OCI-LY3 (cell line): ENCODE measurements around the gene SENP3.

ENCODE experiments used
- H2AFZ ChIP-seq: fragments of 200-600, 300-600 bp; shearing (Covaris generic); 2 replicates; pipeline ENCODE4 v1.6.0; 2014; ENCODE audit warnings: antibody characterized with exemption, low read depth, low read length
- H3K27ac ChIP-seq: fragments of 200-600, 300-600 bp; sonication (generic); 2 replicates; pipeline ENCODE4 v1.5.1; 2014; ENCODE audit warnings: mild to moderate bottlenecking, low read length, moderate library complexity, mixed read lengths
- H3K27me3 ChIP-seq: fragments of 200-600, 300-600 bp; sonication (generic); 2 replicates; pipeline ENCODE4 v1.6.1; 2014; ENCODE audit warnings: low read depth, low read length, mixed read lengths
- H3K36me3 ChIP-seq: fragments of 200-600, 300-600 bp; sonication (generic); replicated peaks from 2 replicates; pipeline ENCODE3; 2014; ENCODE audit warnings: low read depth, low read length, mixed read lengths
- H3K4me1 ChIP-seq: fragments of 300-600, 200-600 bp; sonication (generic); 2 replicates; pipeline ENCODE4 v1.6.1; 2014; ENCODE audit warnings: low read length, mixed read lengths
- H3K4me2 ChIP-seq: fragments of 200-600, 300-600 bp; sonication (generic); 2 replicates; pipeline ENCODE4 v1.6.1; 2014; ENCODE audit warnings: low read length, mixed read lengths
- H3K4me3 ChIP-seq: fragments of 300-600, 200-600 bp; sonication (generic); 2 replicates; pipeline ENCODE4 v1.5.1; 2014; ENCODE audit warnings: antibody characterized with exemption, mild to moderate bottlenecking, low read length, moderate library complexity
- H3K79me2 ChIP-seq: fragments of 300-600, 200-600 bp; shearing (Covaris generic); 2 replicates; pipeline ENCODE4 v1.6.1; 2014; ENCODE audit warnings: mild to moderate bottlenecking, low read length, mixed read lengths
- H3K9ac ChIP-seq: fragments of 300-600, 200-600 bp; shearing (Covaris generic); 2 replicates; pipeline ENCODE4 v1.6.0; 2014; ENCODE audit warnings: mild to moderate bottlenecking, low read length, moderate library complexity
- H3K9me3 ChIP-seq: fragments of 200-600, 300-600 bp; shearing (Covaris generic); 2 replicates; pipeline ENCODE4 v1.6.1; 2014; ENCODE audit warnings: low read length, mixed read lengths; ENCODE audit not compliant: insufficient read depth
- H4K20me1 ChIP-seq: fragments of 200-600, 300-600 bp; sonication (generic); 2 replicates; pipeline ENCODE4 v1.6.1; 2016; ENCODE audit warnings: low read length, mixed read lengths; ENCODE audit not compliant: insufficient read depth
- EZH2phosphoT487 ChIP-seq: fragments of 200-600 bp; shearing (Covaris generic); IDR thresholded peaks from 2 replicates; pipeline ENCODE4 v1.6.1; 2018; ENCODE audit warnings: antibody characterized with exemption, mixed run types, low read depth
- TF ChIP-seq, protein P1 (sequence below): fragments of 200-600, 300-600 bp; sonication (generic); IDR thresholded peaks from 2 replicates; pipeline ENCODE4 v1.5.1; 2014; ENCODE audit warnings: antibody characterized with exemption, low read length, low read depth

Gene SENP3

DNA sequence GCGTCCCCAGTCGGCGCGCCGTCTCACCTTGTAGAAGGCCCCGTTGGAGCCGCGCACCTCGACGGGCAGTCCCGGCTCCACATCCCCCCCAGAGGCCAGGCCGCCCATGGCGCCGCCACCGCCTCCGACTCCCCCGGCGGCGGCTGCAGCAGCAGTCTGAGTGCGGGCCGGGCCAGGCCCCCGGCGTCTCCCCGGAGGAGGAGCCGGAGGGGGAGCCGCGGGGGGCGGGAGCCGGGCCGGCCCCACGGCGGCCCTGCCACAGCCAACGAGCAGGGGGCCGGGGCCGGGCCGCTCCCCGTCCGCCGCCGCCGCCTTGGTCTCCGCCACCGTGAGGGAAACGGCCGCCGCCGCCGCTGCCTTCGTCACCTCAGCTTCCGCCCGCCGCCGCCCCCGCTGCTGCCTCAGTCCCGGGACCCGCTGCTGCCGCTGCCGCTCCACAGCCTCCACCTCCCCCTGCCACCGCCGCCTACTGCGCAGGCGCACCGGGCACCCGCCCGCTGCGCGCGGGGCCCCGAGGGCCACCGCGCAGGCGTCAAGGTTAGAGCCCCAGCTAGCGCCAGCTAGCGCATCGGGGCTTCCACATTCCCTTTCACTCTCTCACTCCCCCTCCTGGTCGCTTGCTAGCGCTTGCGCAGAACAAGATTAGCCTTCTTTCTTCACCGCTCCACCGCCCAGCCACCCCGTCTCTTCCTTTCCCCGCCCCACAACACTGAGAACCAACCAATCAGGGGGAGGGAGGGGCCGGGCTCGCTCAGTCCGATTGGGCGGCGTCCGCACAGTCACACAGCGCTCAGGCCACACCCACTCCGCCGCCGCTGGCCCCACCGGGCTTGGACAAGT, 52.9 kb downstream of the SENP3 start, which contains the start of gene FXR2:
Gene FXR2 (minus strand): TSS at position 473 of the 840 bp plus-strand sequence. CDS start 365 bp downstream, at position 108.
- peaks cover 35% of the 10 kb centered on the region for H3K79me2 ChIP-seq
- no peaks in the 10 kb centered on the region for H3K36me3 ChIP-seq
- no peaks in the 10 kb centered on the region for H3K9me3 ChIP-seq
- H2AFZ ChIP-seq: peak within 1 kb of the TSS; percentile 76; the same call in 1 of the 2 replicates
- H4K20me1 ChIP-seq: peaks cover 6% of the 10 kb centered on the region; the same call in 1 of the 2 replicates
- H3K27me3 ChIP-seq: no peaks in the 10 kb centered on the region
- peak within 1 kb of the TSS; percentile 80 for H3K9ac ChIP-seq
- H3K4me2 ChIP-seq: peak within 1 kb of the TSS; percentile 97
- peak within 1 kb of the TSS; percentile 92 for H3K4me3 ChIP-seq
- H3K4me1 ChIP-seq: peaks cover 11% of the 10 kb centered on the region
- no peak for TF ChIP-seq EZH2phosphoT487
- TF ChIP-seq, protein P1, sequence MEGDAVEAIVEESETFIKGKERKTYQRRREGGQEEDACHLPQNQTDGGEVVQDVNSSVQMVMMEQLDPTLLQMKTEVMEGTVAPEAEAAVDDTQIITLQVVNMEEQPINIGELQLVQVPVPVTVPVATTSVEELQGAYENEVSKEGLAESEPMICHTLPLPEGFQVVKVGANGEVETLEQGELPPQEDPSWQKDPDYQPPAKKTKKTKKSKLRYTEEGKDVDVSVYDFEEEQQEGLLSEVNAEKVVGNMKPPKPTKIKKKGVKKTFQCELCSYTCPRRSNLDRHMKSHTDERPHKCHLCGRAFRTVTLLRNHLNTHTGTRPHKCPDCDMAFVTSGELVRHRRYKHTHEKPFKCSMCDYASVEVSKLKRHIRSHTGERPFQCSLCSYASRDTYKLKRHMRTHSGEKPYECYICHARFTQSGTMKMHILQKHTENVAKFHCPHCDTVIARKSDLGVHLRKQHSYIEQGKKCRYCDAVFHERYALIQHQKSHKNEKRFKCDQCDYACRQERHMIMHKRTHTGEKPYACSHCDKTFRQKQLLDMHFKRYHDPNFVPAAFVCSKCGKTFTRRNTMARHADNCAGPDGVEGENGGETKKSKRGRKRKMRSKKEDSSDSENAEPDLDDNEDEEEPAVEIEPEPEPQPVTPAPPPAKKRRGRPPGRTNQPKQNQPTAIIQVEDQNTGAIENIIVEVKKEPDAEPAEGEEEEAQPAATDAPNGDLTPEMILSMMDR: peak; percentile 42
- H3K27ac ChIP-seq: peak within 1 kb of the TSS; percentile 53

DNA sequence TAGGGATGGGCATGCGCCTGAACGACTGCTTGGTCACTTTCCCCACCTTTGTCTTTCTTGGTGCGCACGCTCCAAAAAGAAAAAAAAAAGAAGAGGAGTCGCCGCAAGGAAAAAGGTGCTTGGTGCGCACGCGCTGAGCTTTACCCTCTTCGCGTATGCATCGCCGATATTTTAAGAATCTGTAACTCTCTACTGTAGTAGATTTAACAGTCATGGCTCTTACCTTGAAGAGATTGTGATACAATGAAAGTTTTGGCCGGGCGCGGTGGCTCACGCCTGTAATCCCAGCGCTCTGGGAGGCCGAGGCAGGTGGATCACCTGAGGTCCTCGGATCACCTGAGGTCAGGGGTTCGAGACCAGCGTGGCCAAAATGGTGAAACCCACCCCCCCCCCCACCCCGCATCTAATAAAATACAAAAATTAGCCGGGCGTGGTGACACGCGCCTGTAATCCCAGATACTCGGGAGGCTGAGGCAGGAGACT, 53.6 kb downstream of the SENP3 start:
- peak overlapping the region; percentile 59 for H3K9ac ChIP-seq
- no peaks in the 10 kb centered on the region for H3K36me3 ChIP-seq
- H3K27me3 ChIP-seq: no peaks in the 10 kb centered on the region
- TF ChIP-seq EZH2phosphoT487: no peak
- TF ChIP-seq, protein P1: no peak
- H3K4me1 ChIP-seq: peaks cover 11% of the 10 kb centered on the region
- peak overlapping the region; percentile 53 for H3K27ac ChIP-seq
- no peaks in the 10 kb centered on the region for H3K9me3 ChIP-seq
- H4K20me1 ChIP-seq: peaks cover 6% of the 10 kb centered on the region; the same call in 1 of the 2 replicates
- peaks cover 35% of the 10 kb centered on the region for H3K79me2 ChIP-seq
- H3K4me3 ChIP-seq: peak overlapping the region; percentile 86
- peak overlapping the region; percentile 76; the same call in 1 of the 2 replicates for H2AFZ ChIP-seq
- peak overlapping the region; percentile 58 for H3K4me2 ChIP-seq

DNA sequence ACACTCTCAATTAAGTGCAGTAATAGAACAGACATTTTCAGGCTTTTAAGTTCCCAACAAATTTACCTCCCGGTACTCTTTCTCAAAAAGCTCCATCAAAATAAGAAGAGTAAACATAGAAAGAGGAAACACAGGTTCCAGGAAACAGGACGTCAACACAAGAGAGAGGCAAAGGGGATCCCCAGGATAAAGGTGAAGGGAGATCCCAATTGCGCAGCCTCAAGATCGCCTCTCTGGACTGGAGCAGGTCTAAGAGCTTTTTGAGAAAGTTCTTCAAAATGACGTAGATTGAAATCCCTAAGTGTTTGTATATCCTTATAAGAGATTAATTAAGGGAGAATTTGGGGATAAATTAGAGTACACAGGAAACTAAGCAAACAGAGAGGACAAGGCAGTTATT, 56.9 kb downstream of the SENP3 start:
- no peak overlapping the region for H2AFZ ChIP-seq
- no peaks in the 10 kb centered on the region for H3K9me3 ChIP-seq
- peaks cover 3% of the 10 kb centered on the region; the same call in 1 of the 2 replicates for H3K4me1 ChIP-seq
- H3K27me3 ChIP-seq: no peaks in the 10 kb centered on the region
- H3K4me3 ChIP-seq: no peak overlapping the region
- no peak for TF ChIP-seq EZH2phosphoT487
- TF ChIP-seq, protein P1: no peak
- H3K27ac ChIP-seq: no peak overlapping the region
- no peak overlapping the region for H3K4me2 ChIP-seq
- H3K36me3 ChIP-seq: no peaks in the 10 kb centered on the region
- no peaks in the 10 kb centered on the region for H4K20me1 ChIP-seq
- H3K79me2 ChIP-seq: peaks cover 8% of the 10 kb centered on the region
- no peak overlapping the region for H3K9ac ChIP-seq

DNA sequence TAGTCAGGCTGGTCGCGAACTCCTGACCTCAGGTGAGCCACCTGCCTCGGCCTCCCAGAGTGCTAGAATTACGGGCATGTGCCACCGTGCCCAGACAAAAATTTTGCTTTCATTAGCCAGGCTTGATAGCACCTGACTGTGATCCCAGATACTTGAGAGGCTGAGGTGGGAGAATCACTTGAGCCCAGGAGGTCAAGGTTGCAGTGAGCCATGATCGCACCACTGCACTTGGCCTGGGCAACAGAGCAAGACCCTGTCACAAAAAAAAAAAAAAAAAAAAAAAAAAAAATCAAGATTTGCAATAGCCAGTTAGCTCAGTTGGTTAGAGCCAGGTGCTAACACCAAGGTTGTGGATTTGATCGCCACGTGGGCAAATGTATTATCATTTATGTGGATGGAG, 59.1 kb downstream of the SENP3 start:
- H2AFZ ChIP-seq: no peak overlapping the region
- H3K9me3 ChIP-seq: no peaks in the 10 kb centered on the region
- no peaks in the 10 kb centered on the region for H3K36me3 ChIP-seq
- TF ChIP-seq EZH2phosphoT487: no peak
- TF ChIP-seq, protein P1: no peak
- H4K20me1 ChIP-seq: no peaks in the 10 kb centered on the region
- H3K79me2 ChIP-seq: no peaks in the 10 kb centered on the region
- H3K4me1 ChIP-seq: no peaks in the 10 kb centered on the region
- H3K4me3 ChIP-seq: no peak overlapping the region
- H3K27me3 ChIP-seq: no peaks in the 10 kb centered on the region
- no peak overlapping the region for H3K9ac ChIP-seq
- no peak overlapping the region for H3K27ac ChIP-seq
- H3K4me2 ChIP-seq: no peak overlapping the region
